Posterior vena cava (tissue), 2 donors: ENCODE data around the gene KRT84. TPM values are rescaled to one million over a fixed set of nuclear protein-coding genes. Genes with fewer than 3 reads are reported as not detected.
A peak's percentile ranks its signal among the peaks of the same experiment; 100 is the strongest.

Source experiments
- DNase-seq: peaks from one replicate; pipeline ENCODE4 v3.0.0-alpha.2; 2020; ENCODE audit warnings: low spot score
- intact Hi-C, 2 donors: fragments of 100-400 bp; cut with DNase I; formaldehyde crosslinking; loops; one replicate each; pipeline versions ENCODE4 v1.14.1 to v1.14.2; 2022 to 2023
- long read RNA-seq, 2 donors: library from polyadenylated mRNA; unstranded; transcript quantifications; one replicate each; pipeline ENCODE4 v2.0.0, GENCODE V29; 2020 to 2021
- total RNA-seq, 2 donors: library from RNA; stranded (reverse); fragmentation: NEBNext Ultra II Directional; extraction: Animal tissue kit (Norgen Biotek cat#: 25700); gene quantifications; one replicate each; pipeline ENCODE4 v1.2.1, GENCODE V29; 2021
- donor health status: DM: yes; HTN: yes; CAD: no.
- donor health status: DM: yes; HTN: yes; CAD: no.

KRT84 gene
- not detected for total RNA-seq
- long read RNA-seq, donor 1, result 0 reads
- long read RNA-seq, donor 2, result 0 reads

- intact Hi-C loops, result no loop called here
Measured at GRCh38 chr12:52385226-52385702, at the start of gene KRT84. Gene KRT84, minus strand, starts transcription at chr12:52385652. Its CDS starts 67 bp downstream, at chr12:52385585.

GRCh38 chr12:52434760-52435530 is 49.5 kb upstream of the KRT84 start:
- DNase-seq, result no peak
- intact Hi-C loops, result no loop called here

More at GRCh38 chr12:52385226-52385702, at the start of gene KRT84:
- no peak for DNase-seq

GRCh38 chr12:52434081-52434733 is 48.8 kb upstream of the KRT84 start, which contains the start of gene KRT75:
Gene KRT75, minus strand, starts transcription at chr12:52434371. Its CDS starts 67 bp downstream, at chr12:52434304.
- DNase-seq, result no peak
- intact Hi-C loops, result no loop called here

GRCh38 chr12:52433501-52434080 is 48.1 kb upstream of the KRT84 start:
- intact Hi-C loops, result no loop called here
- peak; percentile 41 for DNase-seq

- peak; percentile 64 for DNase-seq
- intact Hi-C loops, result no loop called here
Measured at GRCh38 chr12:52432559-52433207, 47.2 kb upstream of the KRT84 start.

- DNase-seq, result peak; percentile 66
- intact Hi-C loops, result no loop called here
Measured at GRCh38 chr12:52428121-52428520, 42.7 kb upstream of the KRT84 start.

- DNase-seq, result peak; percentile 1
- intact Hi-C loops, result no loop called here
Measured at GRCh38 chr12:52427083-52427482, 41.6 kb upstream of the KRT84 start.

GRCh38 chr12:52426034-52426433 is 40.6 kb upstream of the KRT84 start:
- DNase-seq, result peak; percentile 50
- intact Hi-C loops, result no loop called here

- DNase-seq, result peak; percentile 77
- intact Hi-C loops, result no loop called here
Measured at GRCh38 chr12:52425466-52425865, 40.0 kb upstream of the KRT84 start.

- DNase-seq, result no peak
- intact Hi-C loops, result no loop called here
Measured at GRCh38 chr12:52423661-52424500, 38.4 kb upstream of the KRT84 start.

GRCh38 chr12:52423035-52423434 is 37.6 kb upstream of the KRT84 start:
- no peak for DNase-seq
- intact Hi-C loops, result no loop called here

GRCh38 chr12:52419656-52420055 is 34.2 kb upstream of the KRT84 start:
- intact Hi-C loops, result no loop called here

GRCh38 chr12:52418576-52419110 is 33.2 kb upstream of the KRT84 start:
- intact Hi-C loops, result no loop called here

More at GRCh38 chr12:52419656-52420055, 34.2 kb upstream of the KRT84 start:
- DNase-seq, result no peak

GRCh38 chr12:52417740-52418139 is 32.3 kb upstream of the KRT84 start:
- no peak for DNase-seq
- intact Hi-C loops, result no loop called here

More at GRCh38 chr12:52418576-52419110, 33.2 kb upstream of the KRT84 start:
- no peak for DNase-seq

- DNase-seq, result no peak
Measured at GRCh38 chr12:52416795-52417194, 31.3 kb upstream of the KRT84 start.

GRCh38 chr12:52415870-52416750 is 30.7 kb upstream of the KRT84 start:
- no peak for DNase-seq
- intact Hi-C loops, result no loop called here

More at GRCh38 chr12:52416795-52417194, 31.3 kb upstream of the KRT84 start:
- intact Hi-C loops, result no loop called here

GRCh38 chr12:52414936-52415335 is 29.5 kb upstream of the KRT84 start:
- intact Hi-C loops, result no loop called here
- DNase-seq, result no peak
